Spleen (tissue), 11 donors: ENCODE results near the gene CMTM6. TPM values are rescaled to one million over a fixed set of nuclear protein-coding genes. Genes with fewer than 3 reads are reported as not detected.
"Not testable (repeated sequence)": the region's sequence is repeated elsewhere in the genome, so short reads cannot be mapped to it uniquely, and the experiment has no call there.

Experiments
- DNase-seq: peaks from one replicate; pipeline ENCODE4 v3.0.0-alpha.2; 2020
- H3K27ac ChIP-seq, 8 donors: fragments of 200-600 bp; sonication (generic) in 7 of 8; 1 replicate in 4 of 8; 2 replicates in 4 of 8; pipeline versions ENCODE4 v1.5.0 to v1.8.0; 2016 to 2021; ENCODE audit warnings: inconsistent platforms in 4 of 8, mild to moderate bottlenecking in 4 of 8, moderate library complexity in 1 of 8
- H3K27me3 ChIP-seq, 7 donors: fragments of 200-600 bp; sonication (generic) in 6 of 7; replicated peaks in 1 of 7; 1 replicate in 4 of 7; 2 replicates in 3 of 7; pipeline versions ENCODE4 v1.5.0 to v1.8.0; 2016 to 2021; ENCODE audit warnings: inconsistent platforms in 3 of 7, mild to moderate bottlenecking in 1 of 7
- H3K36me3 ChIP-seq, 6 donors: fragments of 200-600 bp; sonication (generic) in 5 of 6; 1 replicate in 4 of 6; 2 replicates in 2 of 6; pipeline versions ENCODE4 v1.5.0 to v1.8.0; 2016 to 2021; ENCODE audit warnings: inconsistent platforms in 2 of 6
- H3K4me1 ChIP-seq, 6 donors: fragments of 200-600 bp; sonication (generic) in 5 of 6; 1 replicate in 3 of 6; 2 replicates in 3 of 6; pipeline versions ENCODE4 v1.5.0 to v1.8.0; 2016 to 2021; ENCODE audit warnings: inconsistent platforms in 3 of 6
- H3K4me3 ChIP-seq, 8 donors: fragments of 200-600 bp; sonication (generic) in 7 of 8; 1 replicate in 4 of 8; 2 replicates in 4 of 8; pipeline versions ENCODE4 v1.5.0 to v1.8.0; 2016 to 2021; ENCODE audit warnings: inconsistent platforms in 4 of 8, mild to moderate bottlenecking in 4 of 8, moderate library complexity in 2 of 8
- H3K9me3 ChIP-seq, 8 donors: fragments of 200-600 bp; sonication (generic) in 7 of 8; 1 replicate in 4 of 8; 2 replicates in 4 of 8; pipeline versions ENCODE4 v1.5.0 to v1.8.0; 2016 to 2021; ENCODE audit warnings: inconsistent platforms in 4 of 8
- CTCF ChIP-seq, 11 experiments: fragments of 200-600 bp in 7 of 11; fragments of 450-650 bp in 4 of 11; sonication (generic) in 4 of 11; IDR thresholded peaks in 8 of 11; conservative IDR thresholded peaks in 3 of 11; 1 replicate in 7 of 11; 2 replicates in 4 of 11; pipeline versions ENCODE4 v1.4.0 to v1.8.0; 2016 to 2021; ENCODE audit warnings: antibody characterized with exemption in 11 of 11, inconsistent platforms in 4 of 11, mild to moderate bottlenecking in 1 of 11
- POLR2A ChIP-seq, 3 donors: fragments of 450-650 bp; IDR thresholded peaks; one replicate each; pipeline ENCODE4 v1.5.1; 2017; ENCODE audit warnings: antibody characterized with exemption in 3 of 3, mild to moderate bottlenecking in 1 of 3
- POLR2AphosphoS5 ChIP-seq, 3 donors: sonication (generic); formaldehyde crosslinking; IDR thresholded peaks; one replicate each; pipeline ENCODE4 v1.5.1; 2017; ENCODE audit warnings: antibody characterized with exemption in 3 of 3
- WGBS, 5 donors: extraction: QIAGEN DNeasy Blood & Tissue Kit in 3 of 5; methylation state at CpG; one replicate each; pipeline versions ENCODE4 v1.1.5 to v1.1.7; 2013 to 2018; 5-methylcytosine and 5-hydroxymethylcytosine counted together
- intact Hi-C: fragments of 100-400 bp; cut with DNase I; formaldehyde crosslinking; loops from one replicate; pipeline ENCODE4 v1.15.0; 2023; ENCODE audit warnings: low total_unique reads
- polyA plus RNA-seq, 3 donors: library from polyadenylated mRNA; stranded (reverse); fragments of 200-250 nt; gene quantifications; one replicate each; pipeline ENCODE4 v1.2.1, GENCODE V29; 2013
- total RNA-seq, 7 donors: library from RNA; depleted of rRNA in 3 of 7; stranded (reverse); fragments of >200 nt in 3 of 7; fragmentation: NEBNext Ultra II Directional in 4 of 7; extraction: Animal tissue kit (Norgen Biotek cat#: 25700) in 4 of 7; gene quantifications; one replicate each; pipeline versions ENCODE4 v1.1.0 to v1.2.1, GENCODE V29; 2016 to 2021
- donor health status: healthy with polysubstance abuse.
- donor health status: DM: no; HTN: no; CAD: no; lungs with moderate emphysema.
- donor health status: DM: no; HTN: no; CAD: no.
- donor health status: Bipolar disorder and iron deficiency.
- donor health status: healthy.
- donor health status: DM: no; HTN: no; CAD: no.
- donor health status: DM: yes; HTN: yes; CAD: no.

The CMTM6 gene
- total and polyA plus RNA-seq, 10 donors = 26.6 to 116 (median 75.4) TPM

GRCh38 chr3:32462191-32462986 is 40.3 kb downstream of the CMTM6 start:
- Histone ChIP-seq H3K4me1 (peaks cover 26 to 70% (median 56%) of the 10 kb centered on the region in 6 donors), H3K36me3 (peaks cover 0 to 21% (median 0%) of the 10 kb centered on the region in 6 donors), H3K4me3 (peak overlapping the region in 1 of 8 donors; percentile 30), H3K27ac (peak overlapping the region; percentile 57 to 94 (median 80))
- 57 to 66% (median 59%) methylated on average over 6 to 9 of the region's 9 CpGs for WGBS, 5 donors
- DNase-seq, H3K9me3 ChIP-seq, intact Hi-C loops, H3K27me3 ChIP-seq: not testable (repeated sequence)

GRCh38 chr3:32460817-32461496 is 41.7 kb downstream of the CMTM6 start:
- H3K27me3 ChIP-seq, H3K9me3 ChIP-seq, DNase-seq, intact Hi-C loops: not testable (repeated sequence)
- Histone ChIP-seq H3K36me3 (peaks cover 0 to 35% (median 0%) of the 10 kb centered on the region in 6 donors), H3K4me3 (peak overlapping the region in 1 of 8 donors; percentile 50), H3K27ac (peak overlapping the region; percentile 60 to 94 (median 80)), H3K4me1 (peaks cover 25 to 77% (median 65%) of the 10 kb centered on the region in 6 donors)
- 78 to 84% (median 82%) methylated on average over 10 of the region's 10 CpGs for WGBS, 5 donors

- peak; percentile 89 for DNase-seq
These were observed 42.5 kb downstream of the CMTM6 start for GRCh38 chr3:32460031-32460749.

GRCh38 chr3:32459450-32459849 is 43.2 kb downstream of the CMTM6 start:
- Histone ChIP-seq H3K9me3 (no peaks in the 10 kb centered on the region), H3K4me3 (no peak overlapping the region), H3K36me3 (peaks cover 0 to 40% (median 9%) of the 10 kb centered on the region in 6 donors), H3K27me3 (no peaks in the 10 kb centered on the region), H3K4me1 (peaks cover 25 to 88% (median 73%) of the 10 kb centered on the region in 6 donors), H3K27ac (peak overlapping the region; percentile 30 to 94 (median 80))
- TF ChIP-seq POLR2A (IDR thresholded peaks at IDR 0.05) = no peak
- no peak for TF ChIP-seq POLR2AphosphoS5 (IDR thresholded peaks at IDR 0.05)
- TF ChIP-seq CTCF (IDR thresholded peaks at IDR 0.05 in 8 of 11, conservative IDR thresholded peaks at IDR 0.05 in 3 of 11) = no peak
- WGBS, 5 donors = 71 to 90% (median 85%) methylated on average over 5 of the region's 5 CpGs
- intact Hi-C loops = no loop called here
- DNase-seq = peak; percentile 79

More at GRCh38 chr3:32460031-32460749, 42.5 kb downstream of the CMTM6 start:
- peak overlapping the region; percentile 30 to 94 (median 80) for H3K27ac ChIP-seq
- H3K4me1 ChIP-seq = peaks cover 25 to 85% (median 72%) of the 10 kb centered on the region in 6 donors
- peak overlapping the region in 2 of 8 donors; percentile 10 to 50 for H3K4me3 ChIP-seq
- H3K36me3 ChIP-seq = peaks cover 0 to 39% (median 3%) of the 10 kb centered on the region in 6 donors
- intact Hi-C loops = no loop called here
- no peaks in the 10 kb centered on the region for H3K27me3 ChIP-seq
- no peaks in the 10 kb centered on the region for H3K9me3 ChIP-seq
- peak; percentile 12 to 70 (median 35) for TF ChIP-seq POLR2AphosphoS5 (IDR thresholded peaks at IDR 0.05)
- peak in 2 of 11 experiments; percentile 12 to 13 for TF ChIP-seq CTCF (IDR thresholded peaks at IDR 0.05 in 8 of 11, conservative IDR thresholded peaks at IDR 0.05 in 3 of 11)
- no peak for TF ChIP-seq POLR2A (IDR thresholded peaks at IDR 0.05)
- 26 to 54% (median 30%) methylated on average over 14 to 15 of the region's 15 CpGs for WGBS, 5 donors
